ENCODE data around the gene PLXDC2. TPM values are rescaled to one million over a fixed set of nuclear protein-coding genes. Genes with fewer than 3 reads are reported as not detected.
A peak's percentile ranks its signal among the peaks of the same experiment; 100 is the strongest.

Gene PLXDC2
- total RNA-seq, 1 donor from 2014 or later, result 7.5 TPM

DNA sequence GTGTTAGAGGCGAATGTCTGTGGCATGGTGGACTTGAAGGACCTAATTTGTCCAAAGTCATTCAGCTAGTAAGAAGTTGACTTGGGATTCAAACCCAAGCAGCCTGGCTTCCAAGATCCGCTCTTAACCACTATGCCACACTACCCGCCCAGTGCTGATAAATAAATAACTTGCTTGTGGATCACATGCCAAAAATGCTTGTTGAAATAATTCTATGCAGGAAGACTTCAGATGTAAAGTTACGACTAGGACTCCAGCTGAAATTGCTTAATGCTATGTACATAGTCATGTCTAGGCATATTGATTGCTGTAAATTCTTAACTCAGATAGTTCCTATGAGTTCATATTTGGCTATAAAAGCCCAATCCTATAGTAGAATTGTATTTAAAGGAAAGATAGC is 76.0 kb downstream of the PLXDC2 start:
- H3K4me3 ChIP-seq (ENCODE audit: low read depth, low read length), result no peak overlapping the region
- H3K27me3 ChIP-seq (ENCODE audit: control insufficient read depth, insufficient read depth, low read length), result no peaks in the 10 kb centered on the region
- no peak for DNase-seq (ENCODE audit: low read depth)
- H3K36me3 ChIP-seq (ENCODE audit: control insufficient read depth, insufficient read depth, low read length), result no peaks in the 10 kb centered on the region
- TF ChIP-seq, protein P1, sequence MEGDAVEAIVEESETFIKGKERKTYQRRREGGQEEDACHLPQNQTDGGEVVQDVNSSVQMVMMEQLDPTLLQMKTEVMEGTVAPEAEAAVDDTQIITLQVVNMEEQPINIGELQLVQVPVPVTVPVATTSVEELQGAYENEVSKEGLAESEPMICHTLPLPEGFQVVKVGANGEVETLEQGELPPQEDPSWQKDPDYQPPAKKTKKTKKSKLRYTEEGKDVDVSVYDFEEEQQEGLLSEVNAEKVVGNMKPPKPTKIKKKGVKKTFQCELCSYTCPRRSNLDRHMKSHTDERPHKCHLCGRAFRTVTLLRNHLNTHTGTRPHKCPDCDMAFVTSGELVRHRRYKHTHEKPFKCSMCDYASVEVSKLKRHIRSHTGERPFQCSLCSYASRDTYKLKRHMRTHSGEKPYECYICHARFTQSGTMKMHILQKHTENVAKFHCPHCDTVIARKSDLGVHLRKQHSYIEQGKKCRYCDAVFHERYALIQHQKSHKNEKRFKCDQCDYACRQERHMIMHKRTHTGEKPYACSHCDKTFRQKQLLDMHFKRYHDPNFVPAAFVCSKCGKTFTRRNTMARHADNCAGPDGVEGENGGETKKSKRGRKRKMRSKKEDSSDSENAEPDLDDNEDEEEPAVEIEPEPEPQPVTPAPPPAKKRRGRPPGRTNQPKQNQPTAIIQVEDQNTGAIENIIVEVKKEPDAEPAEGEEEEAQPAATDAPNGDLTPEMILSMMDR (IDR thresholded peaks at IDR 0.05; ENCODE audit: insufficient read depth, low read length, poor library complexity, severe bottlenecking), result no peak

DNA sequence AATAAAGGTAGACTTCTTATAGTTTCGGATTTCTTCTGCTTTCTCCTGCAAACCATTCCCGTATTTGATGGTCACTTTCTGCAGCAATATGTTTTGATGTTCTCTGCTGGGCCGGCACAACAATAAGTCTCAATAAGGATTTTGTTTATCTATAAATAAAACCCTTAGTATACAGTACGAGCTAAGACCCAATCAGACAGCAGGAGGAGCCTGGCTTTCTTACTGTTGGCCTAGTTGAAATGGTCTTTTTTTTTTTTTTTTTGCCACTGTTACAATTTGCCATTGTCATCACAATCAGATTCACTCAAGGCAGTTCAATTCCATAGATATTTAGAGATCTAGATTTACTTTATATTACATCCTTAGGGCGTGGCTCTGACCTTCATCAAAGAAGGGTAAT is 76.4 kb downstream of the PLXDC2 start:
- TF ChIP-seq, protein P1 (IDR thresholded peaks at IDR 0.05; ENCODE audit: insufficient read depth, low read length, poor library complexity, severe bottlenecking), result no peak
- H3K4me3 ChIP-seq (ENCODE audit: low read depth, low read length), result no peak overlapping the region
- H3K36me3 ChIP-seq (ENCODE audit: control insufficient read depth, insufficient read depth, low read length), result no peaks in the 10 kb centered on the region
- H3K27me3 ChIP-seq (ENCODE audit: control insufficient read depth, insufficient read depth, low read length), result no peaks in the 10 kb centered on the region
- no peak for DNase-seq (ENCODE audit: low read depth)

DNA sequence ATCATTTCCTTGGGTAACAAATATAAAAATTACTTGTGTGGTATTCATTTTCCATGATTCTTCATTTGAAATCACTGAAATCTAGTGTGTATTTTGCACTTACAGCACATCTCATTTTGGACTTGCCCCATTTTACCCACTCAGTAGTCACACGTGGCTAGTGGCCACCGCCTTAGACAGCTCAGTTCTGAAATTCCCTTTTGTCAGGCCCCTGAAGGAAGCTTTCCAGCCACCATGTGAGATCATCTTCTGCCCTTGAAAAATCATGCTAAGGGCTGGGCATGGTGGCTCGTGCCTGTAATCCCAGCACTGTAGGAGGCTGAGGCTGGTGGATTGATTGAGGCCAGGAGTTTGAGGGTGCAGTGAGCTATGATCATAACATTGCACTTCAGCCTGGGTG is 79.3 kb downstream of the PLXDC2 start:
- Histone ChIP-seq H3K36me3 (ENCODE audit: control insufficient read depth, insufficient read depth, low read length) (no peaks in the 10 kb centered on the region), H3K27me3 (ENCODE audit: control insufficient read depth, insufficient read depth, low read length) (no peaks in the 10 kb centered on the region), H3K4me3 (ENCODE audit: low read depth, low read length) (no peak overlapping the region)
- TF ChIP-seq, protein P1 (IDR thresholded peaks at IDR 0.05; ENCODE audit: insufficient read depth, low read length, poor library complexity, severe bottlenecking), result no peak
- no peak for DNase-seq (ENCODE audit: low read depth)

DNA sequence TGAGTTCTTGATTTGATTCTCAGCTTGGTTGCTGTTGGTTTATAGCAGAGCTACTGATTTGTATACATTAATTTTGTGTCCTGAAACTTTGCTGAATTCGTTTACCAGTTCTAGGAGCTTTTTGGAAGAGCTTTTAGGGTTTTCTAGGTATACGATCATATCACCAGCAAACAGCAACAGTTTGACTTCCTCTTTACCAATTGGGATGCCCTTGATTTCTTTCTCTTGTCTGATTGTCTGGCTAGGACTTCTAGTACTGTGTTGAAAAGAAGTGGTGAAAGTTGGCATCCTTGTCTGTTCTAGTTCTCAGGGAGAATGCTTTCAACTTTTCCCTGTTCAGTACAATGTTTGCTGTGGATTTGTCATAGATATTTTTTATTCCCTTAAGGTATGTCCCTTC is 86.2 kb downstream of the PLXDC2 start:
- no peaks in the 10 kb centered on the region for H3K27me3 ChIP-seq (ENCODE audit: control insufficient read depth, insufficient read depth, low read length)
- H3K36me3 ChIP-seq (ENCODE audit: control insufficient read depth, insufficient read depth, low read length), result no peaks in the 10 kb centered on the region
- H3K4me3 ChIP-seq (ENCODE audit: low read depth, low read length), result no peak overlapping the region
- TF ChIP-seq, protein P1 (IDR thresholded peaks at IDR 0.05; ENCODE audit: insufficient read depth, low read length, poor library complexity, severe bottlenecking), result no peak
- DNase-seq (ENCODE audit: low read depth), result no peak

DNA sequence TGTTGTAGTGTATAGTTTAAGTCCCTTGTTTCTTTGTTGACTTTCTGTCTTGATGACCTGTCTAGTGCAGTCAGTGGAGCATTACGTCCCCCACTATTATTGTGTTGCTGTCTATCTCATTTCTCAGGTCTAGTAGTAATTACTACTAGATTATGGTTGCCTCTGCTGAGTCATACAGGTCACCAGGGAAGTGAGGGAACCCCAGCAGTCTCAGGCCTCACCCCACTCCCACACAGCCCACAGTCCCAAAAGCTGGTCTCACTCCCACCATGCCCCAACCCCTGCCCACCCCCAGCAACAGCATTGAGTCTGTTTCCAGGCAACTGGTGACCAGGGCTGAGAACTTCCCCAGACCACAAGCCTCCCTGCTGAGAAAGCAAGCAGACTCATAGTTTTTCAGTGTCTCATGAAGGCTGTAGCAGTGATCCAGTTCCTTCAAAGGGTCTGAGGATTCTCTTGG is 88.0 kb downstream of the PLXDC2 start:
- TF ChIP-seq, protein P1 (IDR thresholded peaks at IDR 0.05; ENCODE audit: insufficient read depth, low read length, poor library complexity, severe bottlenecking), result no peak
- Histone ChIP-seq H3K27me3 (ENCODE audit: control insufficient read depth, insufficient read depth, low read length) (no peaks in the 10 kb centered on the region), H3K36me3 (ENCODE audit: control insufficient read depth, insufficient read depth, low read length) (no peaks in the 10 kb centered on the region), H3K4me3 (ENCODE audit: low read depth, low read length) (no peak overlapping the region)
- peak; percentile 43 for DNase-seq (ENCODE audit: low read depth)

DNA sequence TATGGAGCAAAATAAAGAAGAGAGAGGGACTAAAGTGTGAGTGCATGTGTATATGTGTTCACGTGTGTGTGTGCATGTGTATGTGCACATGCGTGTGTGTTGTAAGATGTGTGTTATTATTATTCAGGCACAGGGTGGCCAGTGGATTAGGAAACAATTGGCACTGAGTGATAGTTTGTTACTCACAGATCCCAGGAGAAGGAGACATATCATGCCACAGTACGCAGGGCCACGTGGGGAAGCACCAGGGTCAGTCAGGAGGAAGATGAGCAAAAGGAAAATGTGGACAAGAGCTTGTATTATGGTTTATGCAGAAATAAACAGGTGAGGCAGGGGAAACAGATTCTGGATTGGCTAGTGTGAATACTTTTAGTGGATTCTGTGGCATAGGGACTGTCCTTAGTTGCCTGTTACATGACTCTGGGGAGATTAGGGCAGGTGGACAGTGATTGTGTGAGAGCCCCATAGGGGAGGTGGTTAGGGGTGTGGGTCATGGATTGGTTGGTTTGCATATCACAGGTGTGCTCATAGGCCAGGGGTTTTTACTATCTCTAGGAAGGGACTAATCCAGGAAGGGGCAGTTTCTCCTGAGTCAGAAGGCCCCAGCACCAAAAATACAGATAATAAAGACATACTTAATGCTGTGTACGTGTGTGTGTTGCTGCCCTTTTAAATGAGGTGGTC is 90.0 kb downstream of the PLXDC2 start:
- no peaks in the 10 kb centered on the region for H3K36me3 ChIP-seq (ENCODE audit: control insufficient read depth, insufficient read depth, low read length)
- TF ChIP-seq, protein P1 (IDR thresholded peaks at IDR 0.05; ENCODE audit: insufficient read depth, low read length, poor library complexity, severe bottlenecking), result no peak
- no peak for DNase-seq (ENCODE audit: low read depth)
- H3K4me3 ChIP-seq (ENCODE audit: low read depth, low read length), result no peak overlapping the region
- H3K27me3 ChIP-seq (ENCODE audit: control insufficient read depth, insufficient read depth, low read length), result no peaks in the 10 kb centered on the region
